Hypothalamus (tissue), 51 donors: ENCODE data around the gene PRKCI.
"Not testable (repeated sequence)": the region's sequence is repeated elsewhere in the genome, so short reads cannot be mapped to it uniquely, and the experiment has no call there.

Source experiments
- DNase-seq, 51 donors: peaks; one replicate each; lab custom pipeline; 2025; lab: John Stamatoyannopoulos, UW

Gene PRKCI

DNA sequence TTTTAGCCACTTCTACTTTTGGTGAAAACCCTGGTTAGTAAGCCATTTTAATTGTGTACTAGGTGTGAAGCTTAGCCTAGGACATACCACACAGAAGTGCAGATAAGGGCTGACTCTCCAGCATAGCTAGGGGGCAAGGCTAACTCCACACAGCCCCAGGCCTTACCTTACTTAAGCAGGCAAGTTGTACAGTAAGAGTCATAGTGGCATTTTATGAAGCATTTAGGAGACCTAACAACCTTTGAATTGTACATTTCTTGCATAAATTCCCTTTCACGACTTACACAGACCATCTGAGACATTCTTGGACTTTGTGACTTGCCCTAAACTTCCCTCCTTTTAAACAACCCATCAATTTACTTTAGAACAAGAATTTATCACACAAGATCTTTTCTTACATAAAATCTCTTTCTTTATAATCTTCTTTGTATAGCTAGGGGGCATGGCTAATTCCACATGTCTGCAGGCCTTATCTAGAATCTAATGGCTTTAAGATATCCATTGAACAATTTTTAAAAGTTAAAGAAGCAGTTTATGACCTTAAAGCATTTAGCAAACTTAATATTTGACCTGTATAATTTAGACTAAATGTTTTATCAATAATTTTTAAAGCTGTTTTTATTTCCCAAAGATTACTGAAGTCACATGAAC, 116.6 kb downstream of the PRKCI start:
- DNase-seq = no peak

DNA sequence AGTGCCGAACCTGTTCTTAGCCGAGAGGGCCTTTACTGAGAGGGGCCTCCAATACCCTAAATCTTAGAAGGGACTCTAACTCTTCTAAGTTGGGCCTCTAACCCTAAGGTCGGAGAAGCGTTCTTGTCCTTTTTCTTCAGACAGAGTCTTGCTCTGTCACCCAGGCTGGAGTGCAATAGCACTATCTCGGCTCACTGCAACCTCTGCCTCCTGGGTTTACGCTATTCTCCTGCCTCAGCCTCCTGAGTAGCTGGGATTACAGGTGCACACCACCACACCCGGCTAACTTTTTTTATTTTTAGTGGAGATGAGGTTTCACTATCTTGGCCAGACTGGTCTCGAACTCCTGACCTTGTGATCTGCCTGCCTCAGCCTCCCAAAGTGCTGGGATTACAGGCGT, 120.0 kb downstream of the PRKCI start:
- not testable (repeated sequence) for DNase-seq

GRCh38 chr3:170343859-170344258, 121.6 kb downstream of the PRKCI start:
- DNase-seq = not testable (repeated sequence)

DNA sequence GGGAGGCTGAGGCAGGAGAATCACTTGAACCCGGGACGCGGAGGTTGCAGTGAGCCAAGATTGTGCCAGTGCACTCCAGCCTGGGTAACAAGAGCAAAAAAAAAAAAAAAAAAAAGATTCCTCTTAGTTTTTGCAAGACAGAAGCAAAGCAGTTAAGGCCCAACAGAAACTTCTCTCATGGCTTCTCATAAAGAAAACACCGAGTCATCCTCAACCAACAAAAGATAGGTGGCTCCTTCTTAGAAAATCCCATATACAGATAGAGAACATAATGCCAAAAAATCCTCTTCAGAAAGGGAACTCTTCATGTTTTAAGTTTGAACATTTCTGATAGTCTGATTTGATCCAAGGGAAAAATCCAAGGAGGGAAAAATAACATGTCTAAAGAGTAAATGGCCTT, 122.7 kb downstream of the PRKCI start:
- no peak for DNase-seq

DNA sequence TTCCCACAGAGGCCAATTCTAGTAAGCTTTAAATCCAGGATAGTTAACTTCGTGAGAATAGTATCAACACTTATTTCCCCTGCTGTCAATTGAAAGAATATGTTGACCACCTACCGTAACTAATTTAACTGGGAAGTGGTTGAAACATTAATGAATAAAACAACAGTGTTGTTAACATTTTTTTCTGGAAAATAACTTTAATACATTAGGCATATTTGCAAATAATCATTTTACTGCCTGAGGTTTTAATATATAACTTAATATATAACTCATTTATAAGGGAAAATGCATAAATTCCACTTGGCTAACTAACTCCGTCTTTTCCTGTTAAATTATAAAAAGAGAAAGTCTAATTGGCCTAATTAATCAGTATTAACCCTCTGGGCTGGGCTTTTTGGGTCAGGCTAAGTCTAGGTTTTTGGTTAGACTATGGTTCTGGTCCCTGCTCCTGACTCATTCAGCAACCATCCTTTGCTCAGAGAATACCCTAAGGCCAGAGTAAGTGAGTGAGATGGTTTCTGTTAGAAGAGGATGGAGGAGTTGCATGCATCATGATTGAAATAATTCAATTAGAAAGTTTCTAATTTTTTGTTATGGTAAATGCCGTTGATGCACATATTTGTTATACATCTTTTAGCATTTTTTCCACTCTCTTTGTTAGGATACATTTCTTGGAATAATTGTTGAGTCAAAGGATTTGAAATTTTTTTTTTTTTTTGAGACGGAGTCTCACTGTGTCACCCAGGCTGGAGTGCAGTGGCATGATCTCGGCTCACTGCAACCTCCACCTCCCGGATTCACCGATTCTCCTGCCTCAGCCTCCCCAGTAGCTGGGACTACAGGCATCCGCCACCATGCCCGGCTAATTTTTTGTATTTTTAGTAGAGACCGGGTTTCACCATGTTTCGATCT, 124.5 kb downstream of the PRKCI start:
- DNase-seq = no peak

DNA sequence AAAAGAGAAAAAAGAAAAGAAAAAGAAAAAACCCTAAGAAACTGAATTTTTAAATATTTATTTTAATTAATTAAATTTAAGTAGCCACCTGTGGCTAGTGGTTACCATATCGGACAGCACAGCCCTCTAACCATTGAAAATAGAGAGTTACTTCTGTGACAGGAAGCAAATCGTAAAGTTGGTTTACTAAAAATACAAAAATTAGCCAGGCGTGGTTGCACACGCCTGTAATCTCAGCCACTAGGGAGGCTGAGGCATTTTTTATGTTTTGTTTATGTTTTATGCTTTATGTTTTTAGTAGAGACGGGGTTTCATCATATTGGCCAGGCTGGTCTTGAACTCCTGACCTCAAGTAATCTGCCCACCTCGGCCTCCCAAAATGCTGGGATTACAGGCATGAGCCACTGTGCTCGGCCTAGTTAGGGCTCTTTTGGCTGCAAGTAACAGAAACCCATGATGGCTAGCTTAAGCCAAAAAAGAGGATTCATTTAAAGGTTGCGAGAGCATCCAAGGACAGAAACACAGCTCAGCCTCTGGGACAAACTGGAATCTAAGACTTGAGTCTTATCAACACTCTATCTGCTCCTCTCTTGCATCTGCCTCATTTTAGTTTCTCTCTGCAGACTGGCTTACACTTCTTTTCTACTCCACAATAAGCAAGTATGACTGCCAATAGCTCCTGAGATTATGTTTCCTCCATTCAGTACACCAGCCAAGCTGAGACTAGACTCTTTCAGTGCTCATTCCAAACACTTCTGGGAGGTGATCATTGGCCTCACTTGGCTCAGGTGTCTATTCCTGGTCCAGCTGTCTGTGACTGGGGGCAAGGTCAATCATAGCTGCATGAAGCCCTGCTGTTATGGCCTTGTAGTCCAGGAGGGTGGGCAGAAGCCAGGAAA, 128.5 kb downstream of the PRKCI start:
- no peak for DNase-seq

GRCh38 chr3:170352936-170353335, 130.7 kb downstream of the PRKCI start:
- DNase-seq = no peak

DNA sequence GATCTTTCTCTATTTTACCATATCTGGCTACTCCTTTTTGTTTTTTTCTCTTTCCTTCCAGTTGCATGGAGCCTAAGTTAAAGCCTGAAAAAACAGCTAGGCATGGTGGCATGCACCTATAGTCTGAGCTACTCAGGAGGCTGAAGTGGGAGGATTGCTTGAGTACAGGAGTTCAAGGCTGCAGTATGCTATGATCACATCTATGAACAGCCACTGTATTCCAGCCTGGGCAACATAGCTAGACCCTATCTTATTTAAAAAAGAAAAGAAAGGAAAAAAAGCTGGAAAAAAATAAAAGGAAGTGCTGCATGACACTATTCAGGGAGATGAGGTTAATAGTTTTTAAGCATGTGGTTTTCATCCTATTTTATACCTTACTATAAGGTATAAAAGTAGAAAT, 131.3 kb downstream of the PRKCI start:
- DNase-seq = no peak

DNA sequence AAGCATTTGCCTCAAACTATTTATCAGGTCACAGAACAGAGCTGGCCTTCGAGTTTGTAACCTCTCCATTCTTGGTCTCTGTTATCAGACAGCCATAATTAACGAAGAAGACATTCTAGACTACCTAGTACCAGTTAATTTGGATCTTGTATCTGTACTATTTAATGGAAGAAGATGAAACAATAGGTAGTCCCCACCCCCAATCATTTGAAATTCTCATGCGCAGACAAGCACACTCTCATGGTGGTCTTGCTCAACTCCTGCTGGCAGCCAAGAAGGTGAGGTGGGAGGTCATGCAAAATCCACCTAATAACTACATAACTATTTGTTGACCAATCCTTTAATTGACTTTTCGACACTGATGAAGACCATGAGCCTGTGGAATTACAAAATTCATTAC, 132.5 kb downstream of the PRKCI start:
- DNase-seq = no peak
